H1 (cell line): ENCODE measurements around the gene SECTM1.

Experiments
- POLR2A ChIP-seq, 2 experiments: IDR thresholded peaks; 1 replicate in 1 of 2; 2 replicates in 1 of 2; pipeline ENCODE4 v1.6.1; 2011; ENCODE audit warnings: low read depth in 2 of 2, low read length in 2 of 2, mild to moderate bottlenecking in 2 of 2; ENCODE audit errors: control extremely low read depth in 1 of 2
- SIRT6 ChIP-seq: IDR thresholded peaks from one replicate; pipeline ENCODE4 v1.7.1; 2012; ENCODE audit warnings: low read length, inconsistent platforms
- SP1 ChIP-seq: IDR thresholded peaks from 2 replicates; pipeline ENCODE4 v1.6.1; 2011; ENCODE audit warnings: low read depth, low read length
- TF ChIP-seq, protein P1 (sequence below), 3 experiments: IDR thresholded peaks; 1 replicate in 2 of 3; 2 replicates in 1 of 3; pipeline versions ENCODE4 v1.5.1 to v1.6.1; 2011; ENCODE audit warnings: low read length in 3 of 3, mild to moderate bottlenecking in 3 of 3, inconsistent platforms in 2 of 3, low read depth in 1 of 3, moderate library complexity in 1 of 3; ENCODE audit not compliant: insufficient read depth in 1 of 3; ENCODE audit errors: control extremely low read depth in 1 of 3

DNA sequence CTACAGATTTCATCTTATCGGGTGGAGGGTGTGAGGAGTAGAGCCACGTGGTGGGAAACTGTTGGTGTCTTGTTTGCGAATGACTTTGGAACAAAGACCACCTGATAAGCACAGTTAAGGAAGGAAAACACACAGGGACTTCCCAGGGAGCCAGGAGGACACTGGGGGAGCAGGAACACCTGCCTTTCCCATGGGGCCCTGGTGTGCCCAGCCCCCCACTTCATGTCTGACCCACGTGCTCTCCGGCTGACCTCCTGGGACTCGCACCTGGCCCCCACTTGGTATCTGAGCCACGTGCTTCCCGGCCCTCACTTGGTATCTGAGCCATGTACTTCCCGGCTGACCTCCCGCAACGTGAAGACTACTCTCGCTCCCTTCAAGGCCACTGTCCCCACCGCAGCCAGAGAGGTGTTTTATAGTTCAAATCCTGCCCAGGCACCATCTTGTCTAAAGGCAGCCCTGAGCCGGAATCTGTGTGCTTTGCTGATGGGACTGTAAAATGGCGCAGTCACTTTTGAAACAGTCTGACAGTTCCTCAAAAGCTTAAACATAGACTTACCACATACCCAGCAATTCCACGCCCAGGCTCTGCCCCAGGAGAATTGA, 54.7 kb downstream of the SECTM1 start:
- TF ChIP-seq, protein P1, sequence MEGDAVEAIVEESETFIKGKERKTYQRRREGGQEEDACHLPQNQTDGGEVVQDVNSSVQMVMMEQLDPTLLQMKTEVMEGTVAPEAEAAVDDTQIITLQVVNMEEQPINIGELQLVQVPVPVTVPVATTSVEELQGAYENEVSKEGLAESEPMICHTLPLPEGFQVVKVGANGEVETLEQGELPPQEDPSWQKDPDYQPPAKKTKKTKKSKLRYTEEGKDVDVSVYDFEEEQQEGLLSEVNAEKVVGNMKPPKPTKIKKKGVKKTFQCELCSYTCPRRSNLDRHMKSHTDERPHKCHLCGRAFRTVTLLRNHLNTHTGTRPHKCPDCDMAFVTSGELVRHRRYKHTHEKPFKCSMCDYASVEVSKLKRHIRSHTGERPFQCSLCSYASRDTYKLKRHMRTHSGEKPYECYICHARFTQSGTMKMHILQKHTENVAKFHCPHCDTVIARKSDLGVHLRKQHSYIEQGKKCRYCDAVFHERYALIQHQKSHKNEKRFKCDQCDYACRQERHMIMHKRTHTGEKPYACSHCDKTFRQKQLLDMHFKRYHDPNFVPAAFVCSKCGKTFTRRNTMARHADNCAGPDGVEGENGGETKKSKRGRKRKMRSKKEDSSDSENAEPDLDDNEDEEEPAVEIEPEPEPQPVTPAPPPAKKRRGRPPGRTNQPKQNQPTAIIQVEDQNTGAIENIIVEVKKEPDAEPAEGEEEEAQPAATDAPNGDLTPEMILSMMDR (IDR thresholded peaks at IDR 0.05; ENCODE audit: control extremely low read depth in 1 of 3, insufficient read depth in 1 of 3, low read depth in 1 of 3, low read length in 3 of 3) = no peak
- TF ChIP-seq SP1 = no peak
- TF ChIP-seq SIRT6 = no peak
- no peak for TF ChIP-seq POLR2A (IDR thresholded peaks at IDR 0.05; ENCODE audit: control extremely low read depth in 1 of 2, low read depth in 2 of 2, low read length in 2 of 2)
